C4-2B (cell line): Measurements from ENCODE around the gene MOCS1.

Experiments
- ZFX ChIP-seq: fragments of 450-650 bp; IDR thresholded peaks from 2 replicates; pipeline ENCODE4 v1.6.1; 2017
- TF ChIP-seq, protein P1 (sequence below): fragments of 450-650 bp; conservative IDR thresholded peaks from 2 replicates; pipeline ENCODE4 v1.5.1; 2017; ENCODE audit warnings: mild to moderate bottlenecking

DNA sequence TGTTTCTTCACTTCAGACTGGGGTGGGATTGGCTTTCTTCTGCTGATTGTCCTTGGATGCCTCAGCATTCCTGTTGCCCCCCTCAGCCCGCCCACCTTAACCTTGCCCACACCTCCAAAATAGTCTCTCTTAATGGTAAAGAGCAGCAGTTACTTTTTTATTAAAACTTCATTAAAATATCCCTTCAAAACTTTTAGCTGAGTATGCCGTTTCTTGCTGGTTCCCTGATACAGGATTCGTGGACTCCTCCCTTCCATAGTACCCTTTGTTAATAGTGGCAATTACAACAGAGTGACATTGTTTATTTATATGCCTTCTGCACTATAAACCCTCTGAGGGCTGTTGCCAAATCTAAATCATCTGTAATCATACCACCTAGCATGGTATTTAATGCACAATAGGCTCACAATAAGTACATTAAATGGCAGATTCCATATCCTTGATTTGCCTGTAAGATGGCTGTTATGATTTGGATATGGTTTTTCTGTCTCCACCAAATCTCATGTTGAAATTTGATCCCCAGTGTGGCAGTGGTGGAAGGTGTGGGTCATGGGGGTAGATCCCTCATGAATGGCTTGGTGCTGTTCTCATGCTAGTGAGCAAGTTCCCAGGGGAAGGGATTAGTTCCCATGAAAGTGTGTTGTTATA lies 3.5 kb upstream of the MOCS1 start:
- TF ChIP-seq, protein P1, sequence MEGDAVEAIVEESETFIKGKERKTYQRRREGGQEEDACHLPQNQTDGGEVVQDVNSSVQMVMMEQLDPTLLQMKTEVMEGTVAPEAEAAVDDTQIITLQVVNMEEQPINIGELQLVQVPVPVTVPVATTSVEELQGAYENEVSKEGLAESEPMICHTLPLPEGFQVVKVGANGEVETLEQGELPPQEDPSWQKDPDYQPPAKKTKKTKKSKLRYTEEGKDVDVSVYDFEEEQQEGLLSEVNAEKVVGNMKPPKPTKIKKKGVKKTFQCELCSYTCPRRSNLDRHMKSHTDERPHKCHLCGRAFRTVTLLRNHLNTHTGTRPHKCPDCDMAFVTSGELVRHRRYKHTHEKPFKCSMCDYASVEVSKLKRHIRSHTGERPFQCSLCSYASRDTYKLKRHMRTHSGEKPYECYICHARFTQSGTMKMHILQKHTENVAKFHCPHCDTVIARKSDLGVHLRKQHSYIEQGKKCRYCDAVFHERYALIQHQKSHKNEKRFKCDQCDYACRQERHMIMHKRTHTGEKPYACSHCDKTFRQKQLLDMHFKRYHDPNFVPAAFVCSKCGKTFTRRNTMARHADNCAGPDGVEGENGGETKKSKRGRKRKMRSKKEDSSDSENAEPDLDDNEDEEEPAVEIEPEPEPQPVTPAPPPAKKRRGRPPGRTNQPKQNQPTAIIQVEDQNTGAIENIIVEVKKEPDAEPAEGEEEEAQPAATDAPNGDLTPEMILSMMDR = no peak
- TF ChIP-seq ZFX = no peak
